A673 (cell line): ENCODE measurements around the gene MEGF10. TPM values are rescaled to one million over a fixed set of nuclear protein-coding genes. Genes with fewer than 3 reads are reported as not detected.

Experiments
- BruUV-seq: library from RNA; stranded (reverse); fragments of 400-500 nt; replicated peaks from 2 replicates; lab custom pipeline; 2021; lab: Mats Ljungman, UMichigan
- CTCF ChIA-PET: fragments of 300-600 bp; sonication (Branson Sonifier 250); formaldehyde crosslinking; loops from one replicate; lab custom pipeline; 2022; ENCODE audit warnings: antibody characterized with exemption; lab: Charles Lee
- POLR2A ChIA-PET: fragments of 300-600 bp; sonication (Branson Sonifier 250); formaldehyde crosslinking; loops from one replicate; lab custom pipeline; 2022; ENCODE audit warnings: antibody characterized with exemption; ENCODE audit not compliant: low non-redundant PET; lab: Charles Lee
- DNase-seq: peaks from one replicate; pipeline ENCODE4 v3.0.0-alpha.2; 2015; ENCODE audit warnings: low spot score
- H3K27ac ChIP-seq: fragments of 200-600 bp; sonication (generic); 2 replicates; pipeline ENCODE4 v1.5.1; 2016; ENCODE audit warnings: mixed run types, low read depth, mild to moderate bottlenecking, mixed read lengths, antibody characterized with exemption, low read length; ENCODE audit not compliant: poor library complexity, severe bottlenecking
- H3K27me3 ChIP-seq: fragments of 200-600 bp; sonication (generic); replicated peaks from 2 replicates; pipeline ENCODE4 v1.6.1; 2017; ENCODE audit warnings: mixed run types, low read depth, mild to moderate bottlenecking, mixed read lengths, antibody characterized with exemption, low read length; ENCODE audit not compliant: insufficient read depth, poor library complexity
- H3K36me3 ChIP-seq: fragments of 200-600 bp; sonication (generic); 2 replicates; pipeline ENCODE4 v1.6.1; 2016; ENCODE audit warnings: mixed run types, mild to moderate bottlenecking, mixed read lengths, antibody characterized with exemption, low read length; ENCODE audit not compliant: insufficient read depth, poor library complexity, severe bottlenecking
- H3K4me1 ChIP-seq: fragments of 200-600 bp; sonication (generic); 2 replicates; pipeline ENCODE4 v1.6.1; 2017; ENCODE audit warnings: mixed run types, mild to moderate bottlenecking, mixed read lengths, antibody characterized with exemption, low read length; ENCODE audit not compliant: insufficient read depth, poor library complexity, severe bottlenecking
- H3K4me3 ChIP-seq: fragments of 200-600 bp; sonication (generic); 2 replicates; pipeline ENCODE4 v1.5.1; 2016; ENCODE audit warnings: low read depth, mixed run types, mild to moderate bottlenecking, mixed read lengths, low read length; ENCODE audit not compliant: poor library complexity, severe bottlenecking
- H3K9me3 ChIP-seq: fragments of 200-600 bp; sonication (generic); 2 replicates; pipeline ENCODE4 v1.6.1; 2016; ENCODE audit warnings: mixed run types, low read depth, mild to moderate bottlenecking, mixed read lengths, antibody characterized with exemption, low read length; ENCODE audit not compliant: poor library complexity, severe bottlenecking
- EZH2 ChIP-seq: fragments of 200-600 bp; sonication (generic); IDR thresholded peaks from 2 replicates; pipeline ENCODE4 v1.6.1; 2017; ENCODE audit warnings: borderline replicate concordance, low read depth, mild to moderate bottlenecking, mixed read lengths, antibody characterized with exemption, low read length; ENCODE audit not compliant: poor library complexity, severe bottlenecking
- intact Hi-C: fragments of 100-400 bp; cut with micrococcal nuclease; formaldehyde crosslinking; loops from one replicate; pipeline ENCODE4 v1.10.0; 2022; ENCODE audit not compliant: unreplicated experiment
- total RNA-seq: library from RNA; stranded (reverse); gene quantifications from 2 replicates; pipeline ENCODE4 v1.2.3, GENCODE V29; 2021
- TF ChIP-seq, protein P1 (sequence below): fragments of 300-800, 200-600 bp; sonication (generic); conservative IDR thresholded peaks from 2 replicates; pipeline ENCODE4 v1.5.1; 2017; ENCODE audit warnings: low read depth, mild to moderate bottlenecking, antibody characterized with exemption, low read length, moderate library complexity, mixed read lengths

Gene MEGF10
- total RNA-seq, 1 experiment from 2014 or later, result 0.71 TPM

DNA sequence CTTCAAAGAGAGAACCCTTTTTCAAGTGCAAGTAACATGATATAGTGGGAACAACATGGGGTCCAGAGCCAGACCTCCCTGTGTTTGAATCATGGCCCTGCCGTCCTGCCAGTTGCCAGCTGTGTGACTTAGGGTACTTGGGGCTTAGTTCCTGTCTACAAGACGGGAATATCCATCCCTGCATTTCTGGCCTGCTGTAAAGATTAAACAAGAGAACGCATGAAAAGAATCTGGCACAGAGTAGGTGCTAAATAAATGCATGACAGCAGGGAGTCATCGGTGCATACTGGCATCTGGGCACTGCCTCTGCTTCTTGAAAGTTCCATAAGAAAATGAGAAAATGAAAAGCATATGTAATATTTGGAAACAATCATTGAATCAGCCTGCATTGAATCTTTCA, 149.0 kb downstream of the MEGF10 start:
- no peaks in the 10 kb centered on the region for H3K27me3 ChIP-seq
- no peak overlapping the region for H3K4me3 ChIP-seq
- H3K27ac ChIP-seq, result no peak overlapping the region
- TF ChIP-seq, protein P1, sequence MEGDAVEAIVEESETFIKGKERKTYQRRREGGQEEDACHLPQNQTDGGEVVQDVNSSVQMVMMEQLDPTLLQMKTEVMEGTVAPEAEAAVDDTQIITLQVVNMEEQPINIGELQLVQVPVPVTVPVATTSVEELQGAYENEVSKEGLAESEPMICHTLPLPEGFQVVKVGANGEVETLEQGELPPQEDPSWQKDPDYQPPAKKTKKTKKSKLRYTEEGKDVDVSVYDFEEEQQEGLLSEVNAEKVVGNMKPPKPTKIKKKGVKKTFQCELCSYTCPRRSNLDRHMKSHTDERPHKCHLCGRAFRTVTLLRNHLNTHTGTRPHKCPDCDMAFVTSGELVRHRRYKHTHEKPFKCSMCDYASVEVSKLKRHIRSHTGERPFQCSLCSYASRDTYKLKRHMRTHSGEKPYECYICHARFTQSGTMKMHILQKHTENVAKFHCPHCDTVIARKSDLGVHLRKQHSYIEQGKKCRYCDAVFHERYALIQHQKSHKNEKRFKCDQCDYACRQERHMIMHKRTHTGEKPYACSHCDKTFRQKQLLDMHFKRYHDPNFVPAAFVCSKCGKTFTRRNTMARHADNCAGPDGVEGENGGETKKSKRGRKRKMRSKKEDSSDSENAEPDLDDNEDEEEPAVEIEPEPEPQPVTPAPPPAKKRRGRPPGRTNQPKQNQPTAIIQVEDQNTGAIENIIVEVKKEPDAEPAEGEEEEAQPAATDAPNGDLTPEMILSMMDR, result no peak
- TF ChIP-seq EZH2, result no peak
- H3K4me1 ChIP-seq, result no peaks in the 10 kb centered on the region
- H3K36me3 ChIP-seq, result no peaks in the 10 kb centered on the region
- ChIA-PET POLR2A (no interaction called here), CTCF (no interaction called here)
- H3K9me3 ChIP-seq, result no peaks in the 10 kb centered on the region
- no TSS peak for BruUV-seq
- no peak for DNase-seq
- intact Hi-C loops, result loop anchor here (5.0 kb wide), 1 partner anchor 782 kb away; no protein-coding TSS in a partner anchor

DNA sequence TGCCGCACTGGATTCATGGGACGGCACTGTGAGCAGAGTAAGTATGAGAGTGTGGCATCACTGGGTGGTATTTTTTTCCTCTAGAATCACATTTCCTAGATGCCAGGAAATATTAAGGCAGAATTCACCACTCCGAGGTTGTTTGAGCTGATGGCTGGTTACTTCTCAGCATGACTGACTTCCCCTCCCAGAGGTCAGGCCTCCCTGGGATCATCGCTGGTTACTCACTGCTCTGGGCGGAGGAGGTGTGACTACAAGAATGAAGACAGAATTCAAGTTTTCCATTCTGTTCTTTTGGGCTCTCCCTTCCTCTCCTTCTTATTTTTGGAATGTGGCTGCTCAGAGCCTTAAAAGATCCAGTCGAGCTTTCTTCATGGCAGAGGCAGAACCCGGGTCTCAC, 150.2 kb downstream of the MEGF10 start:
- no peak overlapping the region for H3K27ac ChIP-seq
- intact Hi-C loops, result loop anchor here (5.0 kb wide), 1 partner anchor 784 kb away; no protein-coding TSS in a partner anchor

DNA sequence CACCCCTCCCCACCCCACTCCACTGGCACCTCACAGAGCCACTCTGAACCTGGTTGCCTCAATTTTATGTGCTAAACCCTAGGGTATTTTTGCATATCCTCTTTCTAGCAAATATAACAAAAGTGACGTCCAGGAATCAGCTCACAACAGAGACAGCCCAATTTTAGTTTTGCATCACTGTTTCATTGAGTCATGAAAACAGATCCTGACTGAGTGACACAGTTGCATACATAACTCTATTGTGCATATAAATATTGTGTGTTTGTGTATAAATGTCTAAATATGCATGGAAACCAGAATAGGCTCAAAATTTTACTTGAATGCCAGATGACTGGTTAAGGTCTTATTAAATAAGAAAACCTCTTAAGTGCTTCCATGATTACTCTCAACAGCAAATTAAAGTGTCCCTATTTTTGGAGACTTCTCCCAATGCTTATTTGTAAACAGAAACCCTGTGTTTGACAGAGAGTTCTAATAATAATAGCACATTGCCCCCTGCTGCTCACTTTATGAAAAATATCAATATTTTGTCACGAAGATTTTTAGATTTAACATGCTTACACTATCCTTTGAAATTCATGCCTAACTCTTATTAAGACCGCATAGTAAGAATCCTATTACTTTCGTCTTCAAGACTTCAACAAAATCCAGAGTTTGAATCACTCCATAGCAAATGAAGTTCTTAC, 151.3 kb downstream of the MEGF10 start:
- H3K9me3 ChIP-seq, result no peaks in the 10 kb centered on the region
- CTCF ChIA-PET, result no interaction called here
- no peaks in the 10 kb centered on the region for H3K4me1 ChIP-seq
- POLR2A ChIA-PET, result no interaction called here
- no peaks in the 10 kb centered on the region for H3K27me3 ChIP-seq
- H3K36me3 ChIP-seq, result no peaks in the 10 kb centered on the region
- intact Hi-C loops, result loop anchor here (1.0 to 5.0 kb wide), 2 partner anchors 152 to 785 kb away; partner anchors contain the start of gene MEGF10
- H3K4me3 ChIP-seq, result no peak overlapping the region
- no peak overlapping the region for H3K27ac ChIP-seq
- DNase-seq, result peak; percentile 44
- TF ChIP-seq, protein P1, result peak; percentile 52
- no peak for TF ChIP-seq EZH2
- no TSS peak for BruUV-seq

More for the DNA sequence above, 150.2 kb downstream of the MEGF10 start:
- Histone ChIP-seq H3K4me1 (no peaks in the 10 kb centered on the region), H3K36me3 (no peaks in the 10 kb centered on the region), H3K4me3 (no peak overlapping the region), H3K27me3 (no peaks in the 10 kb centered on the region), H3K9me3 (no peaks in the 10 kb centered on the region)
- no peak for DNase-seq
- TF ChIP-seq, protein P1, result no peak
- TF ChIP-seq EZH2, result no peak
- ChIA-PET CTCF (no interaction called here), POLR2A (no interaction called here)
- BruUV-seq, result no TSS peak
